Hepatocyte (in vitro differentiated cells): ENCODE results near the gene HHAT.

ENCODE experiments used
- CTCF ChIP-seq: fragments of 200-600 bp; sonication (generic); IDR thresholded peaks from 2 replicates; pipeline ENCODE4 v1.5.1; 2016; ENCODE audit warnings: antibody characterized with exemption, mild to moderate bottlenecking; ENCODE audit not compliant: poor library complexity
- EZH2 ChIP-seq: fragments of 200-600 bp; sonication (generic); IDR thresholded peaks from 2 replicates; pipeline ENCODE4 v1.6.1; 2016; ENCODE audit warnings: antibody characterized with exemption, mild to moderate bottlenecking, borderline replicate concordance

- no peak for TF ChIP-seq CTCF
- TF ChIP-seq EZH2: no peak
Observed at GRCh38 chr1:210298296-210298695, 30.4 kb upstream of the HHAT start.
